HEK293 (cell line): Measurements from ENCODE around the gene RNF217.

Experiments used
- CTCF ChIA-PET: fragments of 350-600 bp; formaldehyde crosslinking; extraction: SDS; loops from one replicate; lab custom pipeline; 2021; ENCODE audit warnings: antibody characterized with exemption; lab: Yijun Ruan, JAX
- POLR2A ChIA-PET: fragments of 300-600 bp; formaldehyde crosslinking; extraction: SDS; loops from one replicate; lab custom pipeline; 2020; ENCODE audit warnings: antibody characterized with exemption, inconsistent platforms; lab: Yijun Ruan, JAX
- H3K27ac ChIP-seq: fragments of 200-500 bp; sonication (Bioruptor generic); 2 replicates; pipeline ENCODE4 v1.5.1; 2014; ENCODE audit warnings: low read depth, low read length, control low read depth, inconsistent platforms; ENCODE audit errors: extremely low read depth
- H3K36me3 ChIP-seq, 2 experiments: fragments of 200-500 bp in 1 of 2; sonication (Bioruptor generic) in 1 of 2; 1 replicate in 1 of 2; 2 replicates in 1 of 2; pipeline ENCODE4 v1.5.1; 2014 to 2017; ENCODE audit warnings: inconsistent platforms in 2 of 2, low read length in 2 of 2; ENCODE audit not compliant: control insufficient read depth in 2 of 2, insufficient read depth in 1 of 2
- H3K4me1 ChIP-seq: fragments of 200-500 bp; sonication (Bioruptor generic); 2 replicates; pipeline ENCODE4 v1.5.1; 2014; ENCODE audit warnings: mild to moderate bottlenecking, low read length, inconsistent platforms; ENCODE audit not compliant: control insufficient read depth, insufficient read depth
- H3K4me3 ChIP-seq: 2 replicates; pipeline ENCODE4 v1.5.1; 2011; ENCODE audit warnings: low read depth, mild to moderate bottlenecking, control low read depth, low read length, moderate library complexity
- H3K9me3 ChIP-seq: fragments of 200-500 bp; sonication (Bioruptor generic); 2 replicates; pipeline ENCODE4 v1.5.1; 2014; ENCODE audit warnings: low read depth, low read length, inconsistent platforms; ENCODE audit not compliant: control insufficient read depth, insufficient read depth
- OSR2 ChIP-seq: fragments of 450-650 bp; formaldehyde crosslinking; IDR thresholded peaks from 2 replicates; pipeline ENCODE4 v1.5.1; 2016; ENCODE audit warnings: missing biosample characterization, missing genetic modification characterization
- REPIN1 ChIP-seq: fragments of 450-650 bp; formaldehyde crosslinking; IDR thresholded peaks from 2 replicates; pipeline ENCODE4 v1.5.1; 2017; ENCODE audit warnings: missing biosample characterization, missing genetic modification characterization, low read depth
- SETDB1 ChIP-seq: IDR thresholded peaks from one replicate; pipeline ENCODE4 v1.6.1; 2017; ENCODE audit warnings: mild to moderate bottlenecking, low read length, moderate library complexity, mixed read lengths; ENCODE audit not compliant: insufficient read length
- SP2 ChIP-seq: fragments of 450-650 bp; formaldehyde crosslinking; IDR thresholded peaks from 2 replicates; pipeline ENCODE4 v1.5.1; 2016; ENCODE audit warnings: missing biosample characterization, missing genetic modification characterization
- TRIM28 ChIP-seq: IDR thresholded peaks from 2 replicates; pipeline ENCODE4 v1.6.1; 2011; ENCODE audit warnings: low read length, control low read depth, borderline replicate concordance
- ZFP3 ChIP-seq: fragments of 450-650 bp; formaldehyde crosslinking; IDR thresholded peaks from 2 replicates; pipeline ENCODE4 v1.5.1; 2016; ENCODE audit warnings: low read depth, missing biosample characterization, missing genetic modification characterization
- ZFP69B ChIP-seq: fragments of 450-650 bp; formaldehyde crosslinking; IDR thresholded peaks from 2 replicates; pipeline ENCODE4 v1.5.1; 2016; ENCODE audit warnings: missing biosample characterization, missing genetic modification characterization
- ZNF112 ChIP-seq: fragments of 450-650 bp; formaldehyde crosslinking; IDR thresholded peaks from 2 replicates; pipeline ENCODE4 v1.5.0; 2017; ENCODE audit warnings: missing biosample characterization, missing genetic modification characterization
- ZNF16 ChIP-seq: fragments of 450-650 bp; formaldehyde crosslinking; IDR thresholded peaks from 2 replicates; pipeline ENCODE4 v1.5.1; 2016; ENCODE audit warnings: low read depth, missing biosample characterization, missing genetic modification characterization
- ZNF433 ChIP-seq: fragments of 450-650 bp; formaldehyde crosslinking; IDR thresholded peaks from 2 replicates; pipeline ENCODE4 v1.5.1; 2016; ENCODE audit warnings: missing biosample characterization, missing genetic modification characterization, low read depth
- ZNF521 ChIP-seq: fragments of 450-650 bp; formaldehyde crosslinking; IDR thresholded peaks from 2 replicates; pipeline ENCODE4 v1.5.1; 2017; ENCODE audit warnings: missing biosample characterization, mild to moderate bottlenecking, missing genetic modification characterization
- ZNF529 ChIP-seq: fragments of 450-650 bp; formaldehyde crosslinking; IDR thresholded peaks from 2 replicates; pipeline ENCODE4 v1.5.1; 2017; ENCODE audit warnings: missing genetic modification characterization, missing biosample characterization; ENCODE audit not compliant: insufficient replicate concordance
- ZNF530 ChIP-seq: fragments of 450-650 bp; formaldehyde crosslinking; IDR thresholded peaks from 2 replicates; pipeline ENCODE4 v1.5.1; 2016; ENCODE audit warnings: low read depth, missing biosample characterization, missing genetic modification characterization
- ZNF561 ChIP-seq: fragments of 450-650 bp; IDR thresholded peaks from 2 replicates; pipeline ENCODE4 v1.5.1; 2018; ENCODE audit warnings: missing biosample characterization, missing genetic modification characterization, borderline replicate concordance
- ZNF629 ChIP-seq: fragments of 450-650 bp; formaldehyde crosslinking; IDR thresholded peaks from 2 replicates; pipeline ENCODE4 v1.5.1; 2017; ENCODE audit warnings: missing biosample characterization, missing genetic modification characterization
- TF ChIP-seq, protein P1 (sequence below): fragments of 450-650 bp; formaldehyde crosslinking; IDR thresholded peaks from 2 replicates; pipeline ENCODE4 v1.5.1; 2016; ENCODE audit warnings: missing biosample characterization, missing genetic modification characterization
- TF ChIP-seq, protein P2 (sequence below): fragments of 450-650 bp; formaldehyde crosslinking; IDR thresholded peaks from 2 replicates; pipeline ENCODE4 v1.5.1; 2016; ENCODE audit warnings: missing biosample characterization, missing genetic modification characterization
- TF ChIP-seq, protein P3 (sequence below): fragments of 450-650 bp; formaldehyde crosslinking; IDR thresholded peaks from 2 replicates; pipeline ENCODE4 v1.5.1; 2016; ENCODE audit warnings: missing biosample characterization, missing genetic modification characterization, low read depth
- TF ChIP-seq, protein P4 (sequence below): fragments of 450-650 bp; formaldehyde crosslinking; IDR thresholded peaks from 2 replicates; pipeline ENCODE4 v1.5.1; 2016; ENCODE audit warnings: missing biosample characterization, missing genetic modification characterization
- TF ChIP-seq, protein P5 (sequence below): fragments of 450-650 bp; formaldehyde crosslinking; IDR thresholded peaks from 2 replicates; pipeline ENCODE4 v1.5.1; 2016; ENCODE audit warnings: missing biosample characterization, missing genetic modification characterization, borderline replicate concordance

The RNF217 gene

DNA sequence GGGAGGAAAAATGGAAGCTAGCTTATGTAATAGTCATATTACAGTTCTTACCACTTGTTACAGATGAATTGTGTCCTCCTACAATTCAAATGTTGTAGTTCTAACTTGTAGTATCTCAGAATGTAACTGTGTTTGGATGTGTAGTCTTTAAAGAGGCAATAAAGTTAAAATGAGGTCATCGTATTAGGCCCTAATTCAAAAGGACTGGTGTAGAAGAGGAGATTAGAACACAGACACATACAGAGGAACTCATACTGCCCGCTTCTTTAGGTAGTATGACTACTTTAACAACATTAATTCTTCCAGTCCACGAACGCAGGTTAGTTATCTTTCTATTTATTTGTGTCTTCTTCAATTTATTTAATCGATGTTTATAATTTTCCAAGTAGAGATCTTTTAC is 144.8 kb downstream of the RNF217 start (continued):
- TF ChIP-seq, protein P1, sequence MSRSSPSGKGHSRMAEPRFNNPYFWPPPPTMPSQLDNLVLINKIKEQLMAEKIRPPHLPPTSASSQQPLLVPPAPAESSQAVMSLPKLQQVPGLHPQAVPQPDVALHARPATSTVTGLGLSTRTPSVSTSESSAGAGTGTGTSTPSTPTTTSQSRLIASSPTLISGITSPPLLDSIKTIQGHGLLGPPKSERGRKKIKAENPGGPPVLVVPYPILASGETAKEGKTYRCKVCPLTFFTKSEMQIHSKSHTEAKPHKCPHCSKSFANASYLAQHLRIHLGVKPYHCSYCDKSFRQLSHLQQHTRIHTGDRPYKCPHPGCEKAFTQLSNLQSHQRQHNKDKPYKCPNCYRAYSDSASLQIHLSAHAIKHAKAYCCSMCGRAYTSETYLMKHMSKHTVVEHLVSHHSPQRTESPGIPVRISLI (tag by site-specific recombination) = no peak
- TF ChIP-seq REPIN1 (no peak), ZNF433 (tag by site-specific recombination) (no peak), ZFP3 (tag by site-specific recombination) (no peak), ZNF629 (tag by site-specific recombination) (peak; percentile 38; the same call in 1 of the 2 replicates), ZFP69B (tag by site-specific recombination) (peak; percentile 54; the same call in 1 of the 2 replicates), ZNF561 (tag by site-specific recombination) (no peak), TRIM28 (peak; percentile 73; the same call in 1 of the 2 replicates), ZNF112 (tag by site-specific recombination) (no peak)
- TF ChIP-seq, protein P2, sequence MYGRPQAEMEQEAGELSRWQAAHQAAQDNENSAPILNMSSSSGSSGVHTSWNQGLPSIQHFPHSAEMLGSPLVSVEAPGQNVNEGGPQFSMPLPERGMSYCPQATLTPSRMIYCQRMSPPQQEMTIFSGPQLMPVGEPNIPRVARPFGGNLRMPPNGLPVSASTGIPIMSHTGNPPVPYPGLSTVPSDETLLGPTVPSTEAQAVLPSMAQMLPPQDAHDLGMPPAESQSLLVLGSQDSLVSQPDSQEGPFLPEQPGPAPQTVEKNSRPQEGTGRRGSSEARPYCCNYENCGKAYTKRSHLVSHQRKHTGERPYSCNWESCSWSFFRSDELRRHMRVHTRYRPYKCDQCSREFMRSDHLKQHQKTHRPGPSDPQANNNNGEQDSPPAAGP (tag by site-specific recombination) = no peak
- TF ChIP-seq, protein P3, sequence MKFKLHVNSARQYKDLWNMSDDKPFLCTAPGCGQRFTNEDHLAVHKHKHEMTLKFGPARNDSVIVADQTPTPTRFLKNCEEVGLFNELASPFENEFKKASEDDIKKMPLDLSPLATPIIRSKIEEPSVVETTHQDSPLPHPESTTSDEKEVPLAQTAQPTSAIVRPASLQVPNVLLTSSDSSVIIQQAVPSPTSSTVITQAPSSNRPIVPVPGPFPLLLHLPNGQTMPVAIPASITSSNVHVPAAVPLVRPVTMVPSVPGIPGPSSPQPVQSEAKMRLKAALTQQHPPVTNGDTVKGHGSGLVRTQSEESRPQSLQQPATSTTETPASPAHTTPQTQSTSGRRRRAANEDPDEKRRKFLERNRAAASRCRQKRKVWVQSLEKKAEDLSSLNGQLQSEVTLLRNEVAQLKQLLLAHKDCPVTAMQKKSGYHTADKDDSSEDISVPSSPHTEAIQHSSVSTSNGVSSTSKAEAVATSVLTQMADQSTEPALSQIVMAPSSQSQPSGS = peak; percentile 93
- TF ChIP-seq, protein P4, sequence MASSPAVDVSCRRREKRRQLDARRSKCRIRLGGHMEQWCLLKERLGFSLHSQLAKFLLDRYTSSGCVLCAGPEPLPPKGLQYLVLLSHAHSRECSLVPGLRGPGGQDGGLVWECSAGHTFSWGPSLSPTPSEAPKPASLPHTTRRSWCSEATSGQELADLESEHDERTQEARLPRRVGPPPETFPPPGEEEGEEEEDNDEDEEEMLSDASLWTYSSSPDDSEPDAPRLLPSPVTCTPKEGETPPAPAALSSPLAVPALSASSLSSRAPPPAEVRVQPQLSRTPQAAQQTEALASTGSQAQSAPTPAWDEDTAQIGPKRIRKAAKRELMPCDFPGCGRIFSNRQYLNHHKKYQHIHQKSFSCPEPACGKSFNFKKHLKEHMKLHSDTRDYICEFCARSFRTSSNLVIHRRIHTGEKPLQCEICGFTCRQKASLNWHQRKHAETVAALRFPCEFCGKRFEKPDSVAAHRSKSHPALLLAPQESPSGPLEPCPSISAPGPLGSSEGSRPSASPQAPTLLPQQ (tag by site-specific recombination) = peak; percentile 94

DNA sequence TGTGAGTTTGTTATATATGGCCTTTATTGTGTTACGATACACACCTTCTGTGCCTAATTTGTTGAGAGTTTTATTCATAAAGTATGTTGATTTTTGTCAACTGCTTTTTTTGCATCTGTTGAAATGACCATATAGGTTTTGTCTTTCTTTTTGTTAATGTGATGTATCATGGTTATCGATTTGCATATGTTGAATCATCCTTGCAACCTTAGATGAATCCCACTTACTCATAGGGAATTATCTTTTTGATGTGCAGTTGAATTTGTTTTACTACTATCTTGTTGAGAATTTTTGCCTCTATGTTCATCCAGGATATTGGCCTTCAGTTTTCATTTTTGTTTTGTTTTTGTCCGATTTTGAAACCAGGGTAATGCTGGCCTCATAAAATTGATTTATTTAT is 145.7 kb downstream of the RNF217 start:
- ChIA-PET CTCF (interaction anchor here (0.6 kb wide), 1 partner anchor 1331 kb away, joined by 4 read pairs; no protein-coding TSS in a partner anchor), POLR2A (no interaction called here)
- Histone ChIP-seq H3K4me3 (no peak overlapping the region), H3K27ac (no peak overlapping the region), H3K9me3 (no peaks in the 10 kb centered on the region), H3K36me3 (no peaks in the 10 kb centered on the region), H3K4me1 (no peaks in the 10 kb centered on the region)
- no peak for TF ChIP-seq ZNF16
- no peak for TF ChIP-seq SP2 (tag by site-specific recombination)
- TF ChIP-seq ZNF530 (tag by site-specific recombination) = no peak

DNA sequence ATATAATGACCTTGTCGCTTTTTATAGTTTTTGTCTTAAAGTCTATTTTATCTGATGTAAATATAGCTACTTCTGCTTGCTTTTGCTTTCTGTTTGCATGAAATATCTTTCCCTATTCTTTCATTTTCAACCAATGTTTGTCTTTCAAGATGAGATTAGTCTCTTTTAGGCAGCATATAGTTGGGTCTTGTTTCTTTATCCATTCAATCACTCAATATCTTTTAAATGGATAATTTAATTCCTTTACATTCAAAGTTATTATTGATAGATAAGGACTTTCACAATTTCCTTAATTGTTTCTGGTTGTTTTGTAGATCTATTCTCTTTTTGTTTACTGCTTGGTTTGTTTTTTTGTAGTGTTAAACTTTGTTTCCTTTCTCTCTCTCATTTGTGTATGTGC is 147.8 kb downstream of the RNF217 start:
- CTCF ChIA-PET = interaction anchor here (0.9 to 5.0 kb wide), 3 partner anchors 9 to 239 kb away, joined by 3 to 151 read pairs (median 5); no protein-coding TSS in a partner anchor
- no peak overlapping the region for H3K27ac ChIP-seq
- no peak overlapping the region for H3K4me3 ChIP-seq
- POLR2A ChIA-PET = no interaction called here
- H3K9me3 ChIP-seq = no peaks in the 10 kb centered on the region
- TF ChIP-seq, protein P5, sequence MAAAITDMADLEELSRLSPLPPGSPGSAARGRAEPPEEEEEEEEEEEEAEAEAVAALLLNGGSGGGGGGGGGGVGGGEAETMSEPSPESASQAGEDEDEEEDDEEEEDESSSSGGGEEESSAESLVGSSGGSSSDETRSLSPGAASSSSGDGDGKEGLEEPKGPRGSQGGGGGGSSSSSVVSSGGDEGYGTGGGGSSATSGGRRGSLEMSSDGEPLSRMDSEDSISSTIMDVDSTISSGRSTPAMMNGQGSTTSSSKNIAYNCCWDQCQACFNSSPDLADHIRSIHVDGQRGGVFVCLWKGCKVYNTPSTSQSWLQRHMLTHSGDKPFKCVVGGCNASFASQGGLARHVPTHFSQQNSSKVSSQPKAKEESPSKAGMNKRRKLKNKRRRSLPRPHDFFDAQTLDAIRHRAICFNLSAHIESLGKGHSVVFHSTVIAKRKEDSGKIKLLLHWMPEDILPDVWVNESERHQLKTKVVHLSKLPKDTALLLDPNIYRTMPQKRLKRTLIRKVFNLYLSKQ = no peak
- TF ChIP-seq OSR2 (tag by site-specific recombination) = no peak
- TF ChIP-seq ZNF529 = peak; percentile 92
- TF ChIP-seq TRIM28 = peak; percentile 71; the same call in 1 of the 2 replicates
- peak; percentile 98 for TF ChIP-seq SETDB1
- no peak for TF ChIP-seq ZNF521 (tag by site-specific recombination)
- no peaks in the 10 kb centered on the region for H3K36me3 ChIP-seq
- H3K4me1 ChIP-seq = no peaks in the 10 kb centered on the region
